GM21528 (cell line): ENCODE data around the gene WNT3A.

Experiments
- ATAC-seq: cut with Tn5 transposase; IDR thresholded peaks from one replicate; pipeline ENCODE4 v1.9.1; 2021; ENCODE audit warnings: mild to moderate bottlenecking, moderate library complexity; ENCODE audit not compliant: unreplicated experiment, low FRiP score

WNT3A gene

DNA sequence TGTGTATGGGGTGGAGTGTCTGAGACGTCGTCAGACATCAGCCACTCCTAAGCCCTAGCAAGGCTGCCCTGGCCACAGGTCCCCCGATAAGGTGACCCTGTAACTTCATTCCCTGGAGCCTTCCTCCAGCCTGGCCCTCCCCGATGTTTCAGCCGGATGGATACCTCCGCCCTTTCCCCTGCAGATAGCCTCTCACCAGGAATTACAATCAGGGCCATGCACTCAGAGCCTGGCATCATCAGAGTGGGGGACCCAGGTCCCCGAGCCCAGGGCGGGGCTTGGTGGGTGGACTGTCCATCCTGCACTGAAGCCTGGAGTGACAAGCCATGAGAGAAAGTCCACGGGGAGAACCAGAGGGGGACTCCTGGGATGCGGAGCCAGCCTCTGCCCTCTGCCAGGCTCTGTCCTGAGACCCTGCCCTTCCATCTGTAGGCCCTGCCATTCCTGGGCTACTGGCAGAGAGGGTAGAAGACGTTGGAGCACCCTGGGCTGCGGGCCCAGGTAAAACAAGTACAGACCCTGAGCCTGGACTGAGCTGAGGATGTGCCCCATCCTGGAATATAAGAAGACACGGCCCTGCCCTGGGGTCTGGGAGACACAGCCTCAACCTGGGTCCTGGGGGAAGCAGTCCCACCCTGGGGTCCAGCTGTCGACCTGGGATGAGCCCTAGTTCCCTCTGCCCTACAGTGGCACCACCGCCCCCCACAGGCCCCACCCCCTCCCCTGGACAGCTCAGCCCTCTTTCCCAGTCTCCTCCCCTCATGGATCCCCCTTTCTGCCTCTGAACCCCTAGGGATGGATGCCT, 58.9 kb downstream of the WNT3A start:
- ATAC-seq = no peak

DNA sequence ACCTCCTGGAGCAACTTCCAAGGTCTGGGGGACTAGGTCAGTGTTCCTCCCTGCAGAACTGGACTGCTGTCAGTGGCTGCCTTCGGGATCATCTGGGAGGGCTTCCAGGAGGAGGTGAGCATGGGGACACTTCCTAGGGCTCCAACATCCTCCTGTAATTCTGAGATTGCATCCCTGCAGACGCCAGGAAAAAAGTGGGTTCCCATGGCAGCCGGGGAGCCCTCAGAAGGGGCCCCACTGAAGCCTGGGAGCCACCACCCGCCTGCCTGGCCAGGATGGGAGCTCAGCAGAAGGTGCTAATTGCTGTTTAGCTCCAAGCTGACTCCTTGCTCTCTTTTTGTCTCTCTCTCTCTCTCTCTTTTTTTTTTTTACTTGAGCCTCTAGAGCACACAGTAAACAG, 59.6 kb downstream of the WNT3A start:
- ATAC-seq = no peak

DNA sequence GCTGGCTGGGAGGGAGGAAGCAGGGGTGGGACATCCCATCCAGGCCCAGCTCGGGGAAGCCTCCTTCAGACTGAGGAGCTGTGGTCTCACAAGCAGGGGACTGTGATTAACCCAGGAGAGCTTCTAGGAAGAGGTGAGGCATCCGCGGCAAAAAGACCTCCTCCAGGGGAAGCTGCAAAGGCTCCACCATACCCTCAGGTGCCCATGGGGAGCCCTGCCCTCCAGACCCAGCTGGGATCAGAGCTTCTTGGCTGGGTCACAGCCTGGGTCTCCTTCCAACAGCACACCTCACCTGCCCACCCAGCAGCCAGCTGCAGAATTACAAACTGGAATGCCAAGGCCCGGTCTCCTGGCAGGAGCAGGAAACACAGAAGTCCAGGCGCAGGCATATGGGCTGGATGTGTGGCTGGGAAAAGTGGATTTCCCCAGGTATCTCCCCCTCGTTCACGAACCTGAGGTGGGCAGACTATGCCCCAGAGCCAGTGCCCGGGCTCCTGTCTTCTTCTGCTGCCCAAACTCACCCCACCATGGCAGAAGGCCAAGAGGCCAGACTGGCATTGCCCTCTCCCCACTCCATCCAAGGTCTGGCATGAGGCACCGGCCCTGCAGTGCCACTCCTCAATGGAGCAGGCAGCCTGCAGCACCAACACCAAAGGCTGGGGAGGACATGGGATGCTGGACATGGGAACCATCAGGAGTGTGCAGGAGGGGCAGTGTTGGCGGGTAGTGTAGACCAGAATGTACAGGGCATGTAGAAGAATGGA, 60.3 kb downstream of the WNT3A start:
- no peak for ATAC-seq

DNA sequence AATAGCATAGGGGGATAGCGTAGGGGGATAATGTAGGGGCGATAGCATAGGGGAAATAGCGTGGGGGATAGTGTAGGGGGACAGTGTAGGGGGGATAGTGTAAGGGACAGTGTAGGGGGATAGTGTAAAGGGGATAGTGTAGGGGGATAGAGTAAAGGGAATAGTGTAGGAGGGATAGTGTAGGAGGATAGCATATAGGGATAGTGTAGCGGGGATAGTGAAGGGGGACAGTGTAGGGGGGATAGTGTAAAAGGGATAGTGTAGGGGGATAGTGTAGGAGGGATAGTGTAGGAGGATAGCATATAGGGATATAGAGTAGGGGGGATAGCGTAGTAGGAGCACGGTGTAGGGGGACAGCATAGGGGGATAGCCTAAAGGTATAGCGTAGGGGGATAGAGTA, 61.6 kb downstream of the WNT3A start:
- ATAC-seq = no peak

DNA sequence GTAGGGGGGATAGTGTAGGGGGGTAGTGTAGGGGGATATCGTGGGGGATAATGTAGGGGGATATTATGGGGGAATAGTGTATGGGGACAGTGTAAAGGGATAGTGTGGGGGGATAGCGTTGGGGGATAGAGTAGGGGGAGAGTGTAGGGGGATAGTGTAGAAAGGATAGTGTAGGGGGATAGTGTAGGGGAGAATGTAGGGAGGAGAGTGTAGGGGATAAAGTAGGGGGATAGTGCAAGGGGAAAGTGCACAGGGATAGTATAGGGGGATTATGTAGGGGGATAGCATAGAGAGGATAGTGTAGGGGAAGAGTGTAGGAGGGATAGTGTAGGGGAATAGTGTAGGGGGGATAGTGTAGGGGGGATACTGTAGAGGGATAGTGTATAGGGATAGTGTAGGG, 63.4 kb downstream of the WNT3A start:
- ATAC-seq = no peak

DNA sequence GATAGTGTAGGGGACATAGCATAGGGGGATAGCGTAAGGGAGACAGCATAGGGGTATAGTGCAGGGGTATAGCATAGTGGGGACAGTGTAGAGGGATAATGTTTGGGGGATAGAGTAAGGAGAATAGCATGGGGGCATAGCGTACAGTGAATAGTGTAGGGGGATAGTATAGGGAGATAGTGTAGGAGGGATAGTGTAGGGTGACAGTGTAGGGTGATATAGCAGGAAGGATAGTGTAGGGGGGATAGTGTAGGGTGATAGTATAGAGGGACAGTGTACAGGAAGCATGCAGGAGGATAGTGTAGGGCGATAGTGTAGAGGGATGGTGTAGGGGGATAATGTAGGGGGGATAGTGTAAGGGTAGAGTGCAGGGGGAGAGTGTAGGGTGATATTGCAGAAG, 64.1 kb downstream of the WNT3A start:
- ATAC-seq = no peak

DNA sequence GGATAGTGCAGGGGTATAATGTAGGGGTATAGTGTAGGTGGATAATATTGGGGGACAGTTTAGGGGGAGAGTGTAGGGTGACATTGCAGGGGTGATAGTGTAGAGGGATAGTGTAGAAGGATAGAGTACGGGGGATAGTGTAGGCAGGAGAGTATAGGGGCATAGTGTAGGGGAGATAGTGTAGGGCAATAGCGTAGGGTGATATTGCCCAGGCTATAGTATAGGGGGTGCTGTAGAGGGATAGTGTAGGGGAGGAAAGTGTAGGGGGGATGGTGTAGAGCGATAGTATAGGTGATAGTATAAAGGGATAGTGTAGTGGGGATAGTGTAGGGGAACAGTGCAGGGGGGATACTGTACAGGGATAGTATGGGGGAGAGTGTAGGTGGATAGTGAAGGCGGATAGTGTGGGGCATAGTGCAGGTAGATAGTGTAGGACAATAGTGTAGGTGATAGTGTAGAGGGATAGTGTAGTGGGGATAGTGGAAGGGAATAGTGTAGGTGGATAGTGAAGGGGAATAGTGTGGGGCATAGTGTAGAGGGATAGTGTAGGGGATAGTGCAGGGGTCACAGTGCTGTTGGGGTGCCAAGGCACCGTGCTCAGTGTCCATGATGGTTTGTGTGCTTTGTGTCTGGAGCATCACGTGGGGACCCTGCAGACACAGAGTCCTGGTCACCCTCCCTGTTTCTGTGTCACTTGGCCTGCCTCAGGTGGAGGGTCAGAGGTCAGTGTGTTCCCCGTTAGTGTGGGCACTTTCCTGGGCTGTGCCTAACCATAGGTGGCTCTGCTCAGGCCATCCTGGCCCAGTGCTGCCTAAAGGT, 65.2 kb downstream of the WNT3A start:
- ATAC-seq = no peak

DNA sequence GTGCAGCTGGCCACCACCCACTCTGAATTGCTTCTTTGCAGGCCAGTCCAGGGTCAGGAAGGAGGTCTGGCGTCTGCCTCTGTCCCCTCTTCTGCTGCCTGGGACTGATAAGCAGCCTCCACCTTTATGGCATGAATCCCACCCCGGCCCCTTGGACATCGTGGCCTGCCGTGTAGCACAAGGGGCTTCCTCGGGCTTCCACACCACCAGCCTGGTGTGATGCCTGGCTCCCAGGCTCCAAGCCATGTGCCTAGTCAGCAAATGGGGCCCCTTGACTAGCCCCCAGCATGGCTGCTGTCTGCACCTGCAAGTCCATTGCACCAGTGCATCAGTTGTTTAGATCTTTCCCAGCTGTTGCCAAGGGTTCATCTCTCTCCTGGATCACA, 65.9 kb downstream of the WNT3A start:
- ATAC-seq = no peak

DNA sequence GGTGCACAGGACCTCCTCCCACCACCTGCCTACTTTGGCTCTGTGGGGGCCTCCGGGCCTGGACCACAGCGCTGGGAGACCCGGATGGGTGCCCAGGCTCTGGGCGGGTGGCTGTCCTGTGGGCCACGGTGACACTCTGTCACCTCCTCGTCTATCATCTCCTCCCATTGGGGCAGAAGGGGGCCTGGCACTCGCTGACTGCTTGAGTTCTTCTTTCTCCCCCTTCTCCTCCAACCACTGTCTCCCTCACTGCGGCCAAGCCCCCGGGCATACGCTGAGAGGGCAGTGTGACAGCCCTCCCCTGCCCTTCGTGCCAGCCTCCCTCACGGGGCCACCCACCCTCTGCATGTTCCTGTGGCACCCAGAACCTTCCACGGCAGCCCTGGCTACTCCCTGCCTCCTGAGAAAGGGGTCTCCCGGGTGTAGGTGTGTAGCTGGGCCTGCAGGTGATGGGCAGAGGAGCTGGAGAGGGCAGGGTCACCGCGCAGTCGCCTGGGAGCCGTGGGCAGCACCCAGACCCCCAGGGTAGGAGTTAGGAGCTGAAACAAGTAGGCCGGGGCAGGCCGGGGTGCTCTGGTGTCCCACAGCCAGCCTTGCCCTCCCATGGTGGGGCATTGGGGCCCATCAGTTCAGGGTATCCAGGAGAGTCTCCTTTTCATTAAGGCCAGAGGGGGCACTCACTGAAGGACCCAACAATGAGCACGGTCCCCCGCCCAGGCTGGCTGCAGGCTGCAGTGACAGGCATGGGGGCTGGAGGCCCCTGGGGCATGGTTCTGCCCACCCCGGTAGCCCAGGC, 66.5 kb downstream of the WNT3A start:
- ATAC-seq = no peak

DNA sequence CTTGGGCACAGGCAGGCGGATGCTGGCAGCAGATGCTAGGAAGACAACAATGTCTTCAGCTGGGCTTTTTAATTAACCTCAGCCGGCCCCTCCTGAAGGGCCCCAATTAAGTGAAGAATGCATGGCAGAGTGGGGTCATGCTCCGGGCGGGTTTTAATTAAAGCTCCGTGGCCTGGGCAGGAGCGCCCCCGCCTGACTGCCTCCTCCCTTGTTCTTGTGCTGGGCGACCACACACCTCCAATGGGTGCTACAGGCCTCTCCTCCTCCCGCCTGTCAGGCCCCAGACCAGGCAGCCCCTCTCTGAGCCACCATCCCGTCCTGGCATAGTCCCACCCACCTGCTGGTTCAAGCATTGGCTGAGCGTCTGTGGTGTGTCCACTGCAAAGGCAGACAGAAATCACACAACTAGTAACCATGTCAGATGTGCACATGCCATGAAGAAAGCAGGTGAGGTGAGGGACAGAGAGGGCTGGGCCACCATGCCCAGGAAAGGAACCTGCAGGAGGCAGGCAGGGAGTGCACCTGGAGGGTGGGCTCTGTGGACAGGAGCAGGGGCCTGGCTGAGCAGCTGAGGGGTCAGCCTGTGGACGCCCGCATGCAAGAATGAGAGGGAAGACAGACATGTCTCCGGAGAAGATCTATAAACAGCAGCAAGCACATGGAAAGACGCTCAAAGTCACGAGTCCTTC, 67.2 kb downstream of the WNT3A start:
- no peak for ATAC-seq

DNA sequence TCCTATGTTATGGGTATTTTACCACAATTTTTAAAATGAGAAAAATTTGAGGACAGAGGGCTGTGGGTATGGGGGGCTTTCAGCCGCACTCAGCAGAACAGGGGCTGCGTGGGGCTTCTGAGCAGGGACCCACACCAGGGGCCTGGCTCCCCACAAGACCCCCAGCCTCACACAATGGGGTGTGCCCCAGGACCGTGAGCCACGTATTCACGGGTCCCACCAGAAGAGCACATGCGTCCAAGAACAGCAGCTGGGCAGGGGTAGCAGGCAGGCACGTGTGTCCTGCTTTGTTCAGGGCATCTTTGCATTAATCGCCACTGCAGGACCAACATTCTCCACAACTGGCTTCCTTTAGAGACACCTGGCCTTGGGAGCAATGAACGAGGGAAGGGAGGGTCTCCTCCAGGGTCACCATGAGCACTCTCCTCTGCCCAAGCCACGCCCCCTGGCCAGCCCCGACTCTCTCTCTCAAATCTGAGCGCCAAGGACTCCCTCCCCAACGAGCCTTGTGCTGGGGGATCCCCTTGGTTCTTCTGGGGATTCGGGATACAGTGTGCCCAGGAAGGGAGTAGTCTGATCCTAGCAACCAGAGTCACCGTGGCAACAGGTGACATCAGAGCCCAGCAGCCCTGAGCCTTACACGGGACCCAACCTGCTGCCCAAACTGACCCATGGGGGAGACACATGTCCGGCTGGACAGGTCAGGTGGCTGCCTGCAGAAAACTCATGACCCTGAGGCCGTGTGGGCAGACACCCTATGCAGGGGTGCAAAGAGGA, 68.3 kb downstream of the WNT3A start:
- no peak for ATAC-seq

DNA sequence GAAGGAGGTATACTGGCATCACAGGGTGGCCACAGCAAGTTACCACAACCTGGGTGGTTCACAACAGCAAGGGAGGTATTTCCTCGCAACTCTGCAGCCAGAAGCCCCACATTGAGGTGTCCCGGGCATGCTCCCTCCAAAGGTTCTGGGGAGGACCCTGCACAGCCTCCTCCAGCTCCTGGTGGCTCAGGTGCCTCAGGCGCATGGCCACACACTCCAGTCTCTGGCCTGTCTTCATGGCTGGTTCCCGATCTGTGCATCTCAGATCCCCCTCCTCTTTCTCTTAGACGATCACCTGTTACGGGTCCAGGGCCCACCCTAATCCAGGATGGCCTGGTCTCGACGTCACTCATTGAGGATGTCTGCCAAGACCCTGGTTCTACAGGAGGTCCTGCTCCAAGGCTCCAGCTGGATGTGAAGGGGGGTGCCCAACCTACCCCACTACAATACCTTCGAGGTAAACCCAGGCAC, 69.0 kb downstream of the WNT3A start:
- ATAC-seq = no peak

DNA sequence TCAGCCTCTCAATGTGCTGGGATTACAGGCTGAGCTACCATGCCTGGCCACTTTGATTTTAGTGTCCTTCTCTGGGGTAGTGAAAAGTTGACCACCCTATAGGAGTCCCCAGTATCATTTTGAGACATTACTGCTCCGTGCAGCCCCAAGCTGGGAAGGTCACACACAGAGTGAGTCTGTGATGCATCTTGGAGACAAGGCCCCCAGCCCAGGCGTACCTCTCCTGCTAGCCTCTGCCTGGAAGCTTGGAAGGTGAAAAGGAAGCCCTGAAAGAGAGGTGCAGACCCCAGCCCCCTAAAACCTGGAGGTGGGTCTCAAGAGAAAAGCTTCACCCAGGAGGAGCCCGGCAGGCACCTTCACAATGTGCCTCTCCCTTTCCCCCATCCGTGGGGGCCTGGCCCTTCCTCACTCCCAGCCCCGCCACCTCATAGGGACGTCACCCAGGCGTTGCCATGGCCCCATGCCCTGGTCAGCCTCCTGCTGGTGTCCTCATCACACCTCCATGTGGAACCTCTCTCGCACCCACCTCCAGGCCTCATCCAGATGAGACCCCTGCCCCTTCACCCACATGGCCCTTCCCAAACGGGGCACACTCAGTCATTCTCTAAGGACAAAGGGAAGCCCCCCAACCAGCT, 70.1 kb downstream of the WNT3A start:
- no peak for ATAC-seq

DNA sequence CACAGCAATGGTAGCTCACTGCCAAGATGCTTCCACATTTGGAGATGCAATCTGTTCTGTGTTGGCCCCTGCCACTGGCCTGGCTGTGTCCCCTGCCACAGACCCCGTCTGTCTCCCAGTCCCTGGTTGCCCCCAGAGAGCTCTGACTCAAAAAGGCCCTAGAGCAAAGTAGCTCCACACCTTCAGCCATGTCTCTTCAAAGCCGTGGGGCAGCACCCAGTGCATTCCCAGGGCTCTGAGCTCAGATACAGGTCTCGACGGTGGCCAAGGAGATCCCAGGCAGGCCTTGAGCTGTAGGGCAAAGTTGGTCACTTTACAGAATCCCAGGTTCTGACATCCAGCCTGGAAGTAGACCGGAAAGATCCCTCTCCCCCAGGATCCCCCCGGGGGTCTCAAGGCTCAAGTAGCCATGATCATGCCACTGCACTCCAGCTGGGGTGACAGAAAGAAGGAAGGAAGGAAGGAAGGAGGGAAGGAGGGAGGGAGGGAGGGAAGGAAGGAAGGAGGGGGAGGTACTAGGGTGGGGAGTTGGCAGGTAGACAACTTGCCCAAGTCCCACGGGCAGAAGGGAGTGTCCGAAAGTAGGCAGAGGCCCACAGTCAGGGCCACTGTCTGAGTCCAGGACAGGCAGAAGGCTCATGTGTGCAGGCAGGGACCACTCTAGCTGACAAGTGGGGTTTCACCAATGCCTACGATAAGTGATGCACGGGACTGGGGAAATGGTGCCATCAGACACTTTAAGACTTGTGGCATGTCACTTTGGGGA, 71.0 kb downstream of the WNT3A start:
- ATAC-seq = no peak

DNA sequence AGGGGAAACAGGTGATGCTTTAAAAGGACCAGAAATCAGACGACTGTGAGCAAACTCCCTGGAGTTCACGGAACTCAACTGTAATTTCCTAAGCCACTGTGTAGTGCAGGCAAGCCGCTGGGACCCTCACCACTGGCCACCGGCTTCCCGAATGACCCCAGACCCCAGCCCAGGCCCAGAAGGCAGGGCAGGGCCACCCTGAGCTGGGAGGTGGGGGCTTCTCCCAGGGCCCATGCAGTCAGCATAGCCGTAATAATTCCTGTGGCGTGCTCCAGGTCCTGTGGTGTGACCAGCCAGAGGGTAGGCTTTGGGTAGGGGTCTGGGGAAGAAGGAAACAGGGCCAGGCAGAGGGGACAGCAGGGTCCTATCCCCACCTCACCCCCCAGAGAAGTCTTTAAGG, 72.2 kb downstream of the WNT3A start:
- no peak for ATAC-seq

DNA sequence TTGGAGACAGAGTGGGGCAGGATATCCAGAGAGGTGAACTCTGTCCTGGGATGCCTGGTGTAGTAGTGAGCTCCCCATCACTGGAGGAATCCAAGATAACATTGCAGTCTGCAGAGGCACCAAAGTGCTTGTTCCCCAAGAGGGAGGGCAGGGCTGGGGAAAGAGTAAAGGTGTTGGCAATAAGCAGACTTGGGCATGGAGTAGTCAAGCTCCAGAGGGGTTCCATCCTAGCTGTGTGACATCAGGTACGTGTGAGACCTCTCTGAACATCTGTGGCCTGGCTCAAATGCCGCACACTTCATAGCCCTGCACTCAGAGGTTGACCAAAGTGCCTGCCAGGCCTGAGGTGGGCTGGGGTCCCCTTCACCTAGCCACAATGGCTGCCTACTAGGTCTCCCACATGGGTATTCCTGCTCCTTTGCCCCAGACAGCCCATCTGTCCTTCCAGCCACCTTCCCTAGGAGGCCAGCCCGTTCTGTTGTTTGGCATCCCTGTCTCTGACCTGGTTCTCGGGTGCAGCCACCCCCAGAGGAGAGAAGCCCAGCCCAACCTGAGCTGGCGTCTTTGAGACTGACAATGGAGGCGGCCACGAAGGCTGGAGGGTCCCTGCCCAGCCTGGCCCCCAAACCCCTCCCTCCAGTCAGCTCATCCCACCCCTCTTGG, 72.9 kb downstream of the WNT3A start:
- ATAC-seq = no peak

DNA sequence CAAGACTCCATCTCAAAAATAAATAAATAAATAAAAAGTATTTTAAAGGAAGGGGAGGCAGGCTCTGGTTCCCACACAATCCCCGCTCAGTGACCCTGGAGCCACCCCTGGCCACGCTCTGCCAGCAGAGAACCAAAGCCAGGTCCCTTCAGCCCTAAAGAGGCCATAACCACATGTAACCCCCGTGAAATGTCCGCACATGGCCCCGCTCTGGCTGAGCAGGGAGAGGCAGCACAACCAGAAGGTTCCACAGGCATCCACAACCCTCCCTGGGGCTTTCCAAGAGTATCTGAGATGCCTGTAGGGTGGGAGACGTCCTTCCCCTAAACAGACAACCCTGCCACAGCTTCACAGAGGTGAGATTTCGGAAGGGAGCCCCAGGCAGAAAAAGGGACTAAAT, 74.3 kb downstream of the WNT3A start:
- ATAC-seq = no peak
